HepG2 (cell line): ENCODE data around the gene TNFRSF21.

Experiments used
- CHD4 ChIP-seq: fragments of 200-600 bp; sonication (generic); IDR thresholded peaks from 2 replicates; pipeline ENCODE4 v1.7.0; 2017; ENCODE audit warnings: mild to moderate bottlenecking, low read length, borderline replicate concordance
- EP300 ChIP-seq, 3 experiments: sonication (generic) in 1 of 3; formaldehyde crosslinking in 1 of 3; IDR thresholded peaks; 2 replicates each; pipeline versions ENCODE4 v1.5.1 to v1.6.1; 2011 to 2020; ENCODE audit warnings: low read depth in 2 of 3, low read length in 2 of 3, borderline replicate concordance in 1 of 3, improper control_type of control experiment in 1 of 3, mild to moderate bottlenecking in 1 of 3, missing genetic modification reagents in 1 of 3, moderate library complexity in 1 of 3
- NR2F1 ChIP-seq, 2 experiments: fragments of 450-650 bp in 1 of 2; formaldehyde crosslinking in 1 of 2; IDR thresholded peaks; 2 replicates each; pipeline versions ENCODE4 v1.5.0 to v1.6.1; 2016 to 2020; ENCODE audit warnings: mild to moderate bottlenecking in 1 of 2, missing compliant biosample characterization in 1 of 2, missing genetic modification reagents in 1 of 2, moderate library complexity in 1 of 2
- SAFB2 ChIP-seq: sonication (generic); formaldehyde crosslinking; IDR thresholded peaks from 2 replicates; pipeline ENCODE4 v1.5.1; 2020; ENCODE audit warnings: missing genetic modification reagents, low read depth, mild to moderate bottlenecking, borderline replicate concordance
- ZNF121 ChIP-seq: sonication (generic); formaldehyde crosslinking; IDR thresholded peaks from 2 replicates; pipeline ENCODE4 v1.5.0; 2020; ENCODE audit warnings: mild to moderate bottlenecking, missing genetic modification reagents
- ZNF350 ChIP-seq: sonication (generic); formaldehyde crosslinking; IDR thresholded peaks from 2 replicates; pipeline ENCODE4 v1.4.0; 2020; ENCODE audit warnings: mild to moderate bottlenecking, low read depth, missing genetic modification reagents, borderline replicate concordance
- ZNF790 ChIP-seq: sonication (generic); formaldehyde crosslinking; IDR thresholded peaks from 2 replicates; pipeline ENCODE4 v1.8.0; 2022; ENCODE audit warnings: missing genetic modification reagents, mild to moderate bottlenecking, borderline replicate concordance
- TF ChIP-seq, protein P1 (sequence below): IDR thresholded peaks from 2 replicates; pipeline ENCODE4 v1.6.1; 2018; ENCODE audit warnings: missing genetic modification reagents
- TF ChIP-seq, protein P2 (sequence below): sonication (generic); formaldehyde crosslinking; IDR thresholded peaks from 2 replicates; pipeline ENCODE4 v1.4.0; 2020; ENCODE audit warnings: mild to moderate bottlenecking, missing genetic modification reagents

DNA sequence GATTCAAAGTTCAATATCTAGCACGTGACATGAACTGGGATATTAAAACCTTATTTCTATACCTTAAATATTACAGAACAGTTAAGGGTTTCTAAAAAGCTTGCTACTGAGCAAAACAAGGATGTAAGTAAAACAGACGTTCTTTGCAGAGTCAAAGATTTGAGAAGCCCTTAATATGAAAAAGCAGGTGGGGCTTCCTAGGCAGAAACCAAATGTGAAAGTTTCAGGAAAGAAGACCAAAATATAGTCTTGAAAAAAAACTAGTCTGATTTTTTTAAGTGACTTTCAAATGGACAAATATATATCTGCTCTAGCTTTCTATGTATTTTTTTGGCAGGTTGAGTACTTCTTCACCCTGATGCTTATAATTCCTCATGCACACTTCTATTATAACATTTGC, 63.2 kb downstream of the TNFRSF21 start:
- TF ChIP-seq, protein P1, sequence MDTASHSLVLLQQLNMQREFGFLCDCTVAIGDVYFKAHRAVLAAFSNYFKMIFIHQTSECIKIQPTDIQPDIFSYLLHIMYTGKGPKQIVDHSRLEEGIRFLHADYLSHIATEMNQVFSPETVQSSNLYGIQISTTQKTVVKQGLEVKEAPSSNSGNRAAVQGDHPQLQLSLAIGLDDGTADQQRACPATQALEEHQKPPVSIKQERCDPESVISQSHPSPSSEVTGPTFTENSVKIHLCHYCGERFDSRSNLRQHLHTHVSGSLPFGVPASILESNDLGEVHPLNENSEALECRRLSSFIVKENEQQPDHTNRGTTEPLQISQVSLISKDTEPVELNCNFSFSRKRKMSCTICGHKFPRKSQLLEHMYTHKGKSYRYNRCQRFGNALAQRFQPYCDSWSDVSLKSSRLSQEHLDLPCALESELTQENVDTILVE, result no peak
- TF ChIP-seq ZNF121 (CRISPR knock-in tag) (no peak), ZNF350 (CRISPR knock-in tag) (no peak), CHD4 (no peak), NR2F1 (CRISPR knock-in tag; IDR thresholded peaks at IDR 0.05) (no peak), EP300 (IDR thresholded peaks at IDR 0.05; ENCODE audit: low read depth in 2 of 2, low read length in 2 of 2) (no peak), EP300 (CRISPR knock-in tag; IDR thresholded peaks at IDR 0.05; ENCODE audit: borderline replicate concordance) (no peak), ZNF790 (CRISPR knock-in tag) (no peak), SAFB2 (CRISPR knock-in tag) (no peak)
- TF ChIP-seq, protein P2, sequence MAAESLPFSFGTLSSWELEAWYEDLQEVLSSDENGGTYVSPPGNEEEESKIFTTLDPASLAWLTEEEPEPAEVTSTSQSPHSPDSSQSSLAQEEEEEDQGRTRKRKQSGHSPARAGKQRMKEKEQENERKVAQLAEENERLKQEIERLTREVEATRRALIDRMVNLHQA, result no peak
